ACC112 (cell line): Measurements from ENCODE around the gene TGFA.

Source experiments
- H2AFZ ChIP-seq: fragments of 200-600 bp; sonication (generic); one replicate; pipeline ENCODE4 v1.6.0; 2017; ENCODE audit warnings: antibody characterized with exemption, low read length; ENCODE audit not compliant: unreplicated experiment
- H3K27ac ChIP-seq: fragments of 200-600 bp; sonication (generic); 2 replicates; pipeline ENCODE4 v1.5.1; 2014; ENCODE audit warnings: low read depth, mild to moderate bottlenecking, antibody characterized with exemption, low read length, moderate library complexity
- H3K27me3 ChIP-seq: fragments of 200-600 bp; sonication (generic); 2 replicates; pipeline ENCODE4 v1.6.1; 2014; ENCODE audit warnings: mild to moderate bottlenecking, antibody characterized with exemption, low read length, moderate library complexity, mixed read lengths; ENCODE audit not compliant: insufficient read depth
- H3K36me3 ChIP-seq: fragments of 200-600 bp; sonication (generic); 2 replicates; pipeline ENCODE4 v1.6.1; 2016; ENCODE audit warnings: mild to moderate bottlenecking, antibody characterized with exemption, low read length, moderate library complexity, mixed read lengths; ENCODE audit not compliant: insufficient read depth
- H3K4me1 ChIP-seq: fragments of 200-600 bp; sonication (generic); one replicate; pipeline ENCODE4 v1.6.1; 2016; ENCODE audit warnings: low read length, mixed read lengths; ENCODE audit not compliant: insufficient read depth, unreplicated experiment, control insufficient read depth
- H3K4me3 ChIP-seq: fragments of 200-600 bp; sonication (generic); 2 replicates; pipeline ENCODE4 v1.5.1; 2014; ENCODE audit warnings: mild to moderate bottlenecking, low read depth, low read length
- H3K79me2 ChIP-seq: fragments of 200-600 bp; sonication (generic); one replicate; pipeline ENCODE4 v1.6.0; 2016; ENCODE audit warnings: low read length; ENCODE audit not compliant: control insufficient read depth, unreplicated experiment, insufficient read depth

TGFA gene

DNA sequence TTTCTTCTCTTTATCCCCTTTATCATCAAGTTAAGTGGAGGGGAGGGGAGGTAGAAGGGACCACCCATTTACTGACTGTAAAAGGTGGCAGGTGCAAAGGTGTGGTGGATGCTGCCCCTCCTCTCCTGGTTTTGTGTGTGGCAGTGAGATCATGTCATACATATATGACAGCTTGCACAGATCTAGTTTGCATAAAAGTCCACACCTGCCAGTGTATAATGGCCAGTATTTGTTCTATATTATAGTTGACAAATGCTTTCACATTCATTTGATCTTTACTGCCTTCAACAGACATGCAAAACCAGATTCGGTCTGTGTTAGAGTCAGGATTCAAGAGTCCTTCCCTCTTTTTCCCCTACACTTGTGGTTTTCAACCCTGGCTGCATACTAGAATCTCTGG lies 55.1 kb downstream of the TGFA start:
- H3K4me3 ChIP-seq = no peak overlapping the region
- no peaks in the 10 kb centered on the region for H3K79me2 ChIP-seq
- H2AFZ ChIP-seq = no peak overlapping the region
- no peaks in the 10 kb centered on the region for H3K36me3 ChIP-seq
- H3K4me1 ChIP-seq = no peaks in the 10 kb centered on the region
- peaks cover 93% of the 10 kb centered on the region for H3K27me3 ChIP-seq
- H3K27ac ChIP-seq = no peak overlapping the region

DNA sequence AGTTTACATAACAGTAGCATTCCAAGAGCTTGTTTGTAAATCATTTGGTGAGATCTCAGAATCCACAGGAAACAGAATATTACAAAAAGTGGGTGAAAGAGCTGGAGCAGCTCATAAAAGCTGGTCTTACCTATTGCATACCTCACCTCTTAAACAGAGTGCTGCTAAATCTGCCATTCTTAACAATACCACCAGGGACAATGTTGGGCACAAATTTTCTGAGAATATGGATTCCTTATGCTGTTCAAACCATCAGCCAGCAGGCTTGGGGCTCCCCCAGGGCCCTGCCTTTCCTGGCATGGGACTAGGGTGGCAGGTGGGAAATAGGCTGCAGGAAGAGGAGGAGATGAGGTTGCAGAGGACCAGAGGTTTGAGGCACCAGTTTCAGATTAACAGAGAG lies 55.6 kb downstream of the TGFA start:
- Histone ChIP-seq H3K4me3 (no peak overlapping the region), H3K36me3 (no peaks in the 10 kb centered on the region), H3K27ac (no peak overlapping the region), H2AFZ (no peak overlapping the region), H3K79me2 (no peaks in the 10 kb centered on the region), H3K4me1 (no peaks in the 10 kb centered on the region), H3K27me3 (peaks cover 98% of the 10 kb centered on the region)

DNA sequence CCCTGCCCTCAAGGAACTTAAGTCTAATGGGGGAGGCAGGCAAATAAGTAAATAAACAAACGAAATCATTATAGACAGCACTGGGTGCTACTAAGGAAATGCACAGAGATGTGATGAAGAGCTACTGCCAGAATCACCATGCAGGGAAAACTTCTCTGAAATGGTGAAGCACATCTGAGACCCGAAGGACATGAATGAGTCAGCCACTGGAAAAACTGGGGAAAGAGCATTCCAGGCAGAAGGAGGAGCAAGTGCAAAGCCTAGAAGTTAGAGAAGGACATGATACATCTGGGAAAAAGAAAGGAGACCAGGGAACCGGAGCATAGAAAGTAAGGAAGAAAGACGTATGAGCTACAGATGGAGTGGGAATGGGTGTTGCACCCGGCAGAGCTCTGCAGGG lies 56.8 kb downstream of the TGFA start:
- no peak overlapping the region for H2AFZ ChIP-seq
- no peak overlapping the region for H3K27ac ChIP-seq
- no peaks in the 10 kb centered on the region for H3K4me1 ChIP-seq
- no peaks in the 10 kb centered on the region for H3K79me2 ChIP-seq
- H3K36me3 ChIP-seq = no peaks in the 10 kb centered on the region
- H3K27me3 ChIP-seq = peaks cover 100% of the 10 kb centered on the region
- no peak overlapping the region for H3K4me3 ChIP-seq

DNA sequence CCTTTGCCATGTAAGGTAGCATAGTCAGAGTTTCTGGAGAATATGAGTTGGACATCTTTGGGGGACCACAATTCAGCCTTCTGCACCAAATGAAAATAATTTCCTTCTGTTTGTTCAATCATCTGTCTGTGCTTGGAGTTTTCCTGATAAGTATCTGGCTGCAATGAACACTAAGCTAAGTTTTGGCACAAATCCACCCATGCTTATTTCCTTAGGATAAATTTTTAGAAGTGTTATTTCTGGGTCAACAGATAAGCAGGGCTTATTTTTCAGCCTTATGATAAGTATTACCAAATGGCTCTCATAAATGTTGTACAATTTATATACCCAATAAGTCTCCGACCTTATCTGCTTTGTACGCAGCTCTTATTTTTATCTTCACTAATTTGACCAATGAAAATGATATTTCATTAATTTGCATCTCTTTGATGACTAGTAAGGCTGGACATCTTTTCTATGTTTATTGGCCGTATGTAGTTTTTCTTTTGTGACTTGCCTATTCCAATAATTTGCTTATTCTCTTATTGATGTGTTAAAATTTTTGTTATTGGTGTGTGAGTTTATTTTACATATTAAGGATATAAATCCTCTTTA lies 59.2 kb downstream of the TGFA start:
- H3K4me3 ChIP-seq = no peak overlapping the region
- H3K27me3 ChIP-seq = peaks cover 99% of the 10 kb centered on the region
- no peak overlapping the region for H3K27ac ChIP-seq
- no peak overlapping the region for H2AFZ ChIP-seq
- H3K79me2 ChIP-seq = no peaks in the 10 kb centered on the region
- H3K36me3 ChIP-seq = no peaks in the 10 kb centered on the region
- H3K4me1 ChIP-seq = no peaks in the 10 kb centered on the region

DNA sequence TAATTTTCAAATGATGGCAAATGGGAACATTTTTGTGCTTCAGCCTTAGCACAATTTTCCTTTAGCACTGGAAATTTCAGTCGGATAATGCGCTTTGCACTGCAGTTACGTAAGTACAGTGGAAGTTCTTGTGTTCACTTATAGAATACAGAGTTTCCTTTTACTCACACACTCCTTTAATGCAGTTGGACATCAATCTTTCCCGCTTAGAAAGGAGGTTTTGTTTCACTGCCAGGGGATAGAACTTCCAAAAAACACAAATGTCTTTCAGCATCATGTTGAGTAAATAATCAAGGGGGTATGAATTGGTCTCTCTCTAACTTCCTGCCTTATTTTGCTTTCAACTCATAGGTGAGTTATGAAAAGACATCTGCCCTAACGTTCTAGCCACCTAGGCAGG lies 63.2 kb downstream of the TGFA start:
- no peak overlapping the region for H3K27ac ChIP-seq
- no peaks in the 10 kb centered on the region for H3K4me1 ChIP-seq
- no peaks in the 10 kb centered on the region for H3K36me3 ChIP-seq
- H3K4me3 ChIP-seq = no peak overlapping the region
- H3K79me2 ChIP-seq = no peaks in the 10 kb centered on the region
- no peak overlapping the region for H2AFZ ChIP-seq
- H3K27me3 ChIP-seq = peaks cover 98% of the 10 kb centered on the region

DNA sequence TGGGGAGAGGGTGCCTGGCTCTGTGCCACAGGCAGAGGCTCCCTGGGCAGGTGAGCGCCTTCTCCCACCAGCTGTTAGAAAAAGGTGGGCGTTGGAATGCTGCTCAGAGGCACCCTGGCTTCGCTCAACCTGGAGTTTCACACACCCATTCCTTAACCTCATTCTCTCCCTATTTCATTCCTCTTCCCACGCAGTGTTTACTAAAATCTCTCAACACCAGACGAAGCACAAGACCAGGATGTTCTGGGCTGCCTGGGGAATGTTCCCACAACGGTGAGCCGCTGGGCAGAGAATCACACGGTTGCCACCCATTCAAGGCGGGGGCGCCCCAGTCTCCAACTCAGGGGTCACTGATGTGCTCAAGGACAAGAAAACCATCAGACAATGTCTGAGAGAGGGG lies 64.5 kb downstream of the TGFA start:
- Histone ChIP-seq H3K79me2 (no peaks in the 10 kb centered on the region), H3K4me3 (no peak overlapping the region), H3K36me3 (no peaks in the 10 kb centered on the region), H3K4me1 (no peaks in the 10 kb centered on the region), H2AFZ (no peak overlapping the region), H3K27me3 (peaks cover 98% of the 10 kb centered on the region), H3K27ac (no peak overlapping the region)

DNA sequence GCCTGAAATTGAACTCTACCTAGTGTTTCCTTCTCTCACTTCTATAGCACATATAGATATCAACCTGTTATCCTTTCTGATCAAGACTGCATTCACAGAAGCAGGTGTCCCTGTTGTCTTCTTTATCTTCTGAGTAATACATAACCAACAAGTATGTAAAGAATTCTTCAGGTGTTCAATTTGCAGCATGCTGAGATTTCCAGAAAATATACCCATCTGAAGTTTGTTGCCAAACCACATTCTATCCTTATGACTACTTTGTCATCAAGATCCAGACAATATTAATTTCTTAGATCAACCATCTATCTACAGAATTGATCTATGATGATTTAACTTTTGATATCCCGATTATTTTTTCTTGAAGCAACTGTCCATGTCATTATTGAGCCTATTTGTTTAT lies 69.5 kb downstream of the TGFA start:
- peaks cover 97% of the 10 kb centered on the region for H3K27me3 ChIP-seq
- no peak overlapping the region for H3K27ac ChIP-seq
- H3K79me2 ChIP-seq = no peaks in the 10 kb centered on the region
- no peak overlapping the region for H2AFZ ChIP-seq
- no peaks in the 10 kb centered on the region for H3K4me1 ChIP-seq
- no peak overlapping the region for H3K4me3 ChIP-seq
- no peaks in the 10 kb centered on the region for H3K36me3 ChIP-seq

DNA sequence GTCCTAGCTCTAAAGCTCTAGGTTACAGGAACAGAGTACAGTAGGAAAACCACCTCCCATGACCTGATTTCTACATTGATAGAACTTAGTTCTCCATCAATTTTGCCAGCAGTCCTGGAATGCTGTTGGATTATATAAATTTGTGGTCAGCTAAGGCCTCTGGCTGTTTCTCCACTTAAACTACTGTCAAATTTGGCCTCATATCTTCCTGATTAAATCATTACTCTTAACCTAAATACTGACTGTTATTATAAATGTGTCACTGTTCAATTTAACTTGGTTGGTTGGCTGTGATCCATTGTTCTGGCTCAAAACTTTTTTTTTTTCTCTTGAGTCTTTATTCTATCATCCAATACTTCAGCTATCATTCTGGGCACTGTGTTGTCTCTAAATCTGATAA lies 71.2 kb downstream of the TGFA start:
- Histone ChIP-seq H2AFZ (no peak overlapping the region), H3K27ac (no peak overlapping the region), H3K27me3 (peaks cover 95% of the 10 kb centered on the region), H3K4me1 (no peaks in the 10 kb centered on the region), H3K36me3 (no peaks in the 10 kb centered on the region), H3K79me2 (no peaks in the 10 kb centered on the region), H3K4me3 (no peak overlapping the region)

DNA sequence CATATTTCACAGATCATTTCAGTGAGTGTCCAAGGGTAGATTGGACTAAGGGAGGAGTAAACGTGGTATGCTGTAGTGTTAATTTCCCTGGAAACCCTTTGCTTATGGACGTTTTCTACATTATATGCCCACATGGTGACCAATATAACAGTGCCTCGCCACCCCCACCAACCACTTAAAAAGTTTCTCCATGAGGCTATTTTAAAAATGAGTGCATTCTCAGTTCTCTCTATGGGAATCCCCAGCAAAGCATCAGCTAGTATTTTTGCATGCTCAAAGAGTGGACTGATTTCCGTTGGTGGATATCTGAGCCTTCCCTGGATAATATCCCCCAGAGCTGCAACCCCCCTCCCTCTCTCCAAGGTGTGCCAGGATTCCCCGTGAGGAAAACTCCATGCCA lies 73.2 kb downstream of the TGFA start:
- Histone ChIP-seq H3K27ac (no peak overlapping the region), H3K36me3 (no peaks in the 10 kb centered on the region), H3K27me3 (peaks cover 96% of the 10 kb centered on the region), H3K79me2 (no peaks in the 10 kb centered on the region), H3K4me3 (no peak overlapping the region), H3K4me1 (no peaks in the 10 kb centered on the region), H2AFZ (no peak overlapping the region)

DNA sequence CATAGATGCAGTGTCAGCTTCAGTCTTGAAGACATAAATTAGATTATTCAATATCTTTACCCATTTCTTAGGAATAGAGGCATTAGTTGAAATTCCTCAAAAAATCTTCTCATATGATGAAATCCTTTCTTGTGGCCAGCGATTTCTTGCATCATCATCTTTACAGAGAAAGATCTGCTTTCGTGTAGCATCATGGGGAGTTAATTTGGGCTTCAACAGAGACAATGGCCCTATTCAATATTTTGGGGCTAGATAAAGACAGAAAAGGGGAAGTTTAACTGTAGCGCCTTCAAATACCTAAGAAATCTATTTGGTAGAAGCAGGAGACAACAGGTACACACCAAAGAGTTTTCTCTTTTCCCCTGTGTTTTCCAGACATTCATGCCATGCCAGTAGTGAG lies 73.8 kb downstream of the TGFA start:
- Histone ChIP-seq H3K4me1 (no peaks in the 10 kb centered on the region), H3K4me3 (no peak overlapping the region), H3K36me3 (no peaks in the 10 kb centered on the region), H3K27ac (no peak overlapping the region), H2AFZ (no peak overlapping the region), H3K79me2 (no peaks in the 10 kb centered on the region), H3K27me3 (peaks cover 96% of the 10 kb centered on the region)

DNA sequence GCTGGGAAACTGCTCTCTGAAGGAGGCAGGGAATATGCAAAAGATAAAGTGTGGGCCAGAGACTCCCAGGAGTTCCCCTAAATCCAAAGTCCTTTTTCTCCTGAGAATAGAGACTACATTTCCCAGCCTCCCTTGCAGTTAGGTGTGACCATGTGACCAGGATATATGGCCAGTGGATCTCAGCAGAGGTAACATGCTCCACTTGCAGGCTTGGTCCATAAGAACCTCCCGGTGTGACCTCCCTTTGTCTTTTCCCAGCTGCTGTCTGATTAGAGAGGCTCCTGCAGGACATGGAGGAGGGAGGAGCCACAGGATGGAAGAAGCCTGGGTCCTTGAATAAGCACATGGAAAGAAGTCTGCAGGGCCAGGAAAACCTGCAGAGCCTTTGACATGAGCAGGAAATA lies 76.2 kb downstream of the TGFA start:
- Histone ChIP-seq H3K79me2 (no peaks in the 10 kb centered on the region), H3K36me3 (no peaks in the 10 kb centered on the region), H3K27me3 (peaks cover 95% of the 10 kb centered on the region), H3K4me3 (no peak overlapping the region), H3K27ac (no peak overlapping the region), H2AFZ (no peak overlapping the region), H3K4me1 (no peaks in the 10 kb centered on the region)
